ENCODE data around the gene KCTD17.
"Not testable (repeated sequence)": the region's sequence is repeated elsewhere in the genome, so short reads cannot be mapped to it uniquely, and the experiment has no call there.

Gene KCTD17

GRCh38 chr22:37062702-37063381, 11.3 kb downstream of the KCTD17 start:
- no peak for DNase-seq

GRCh38 chr22:37063431-37064420, 12.2 kb downstream of the KCTD17 start:
- DNase-seq: no peak

GRCh38 chr22:37064553-37064952, 13.0 kb downstream of the KCTD17 start:
- DNase-seq: no peak

- no peak for DNase-seq
Observed at GRCh38 chr22:37065180-37065579, 13.6 kb downstream of the KCTD17 start.

GRCh38 chr22:37065961-37066360, 14.4 kb downstream of the KCTD17 start:
- DNase-seq: no peak

- no peak for DNase-seq
Observed at GRCh38 chr22:37067428-37067827, 15.9 kb downstream of the KCTD17 start.

GRCh38 chr22:37068859-37069258, 17.3 kb downstream of the KCTD17 start:
- DNase-seq: no peak

GRCh38 chr22:37069319-37069718, 17.8 kb downstream of the KCTD17 start:
- no peak for DNase-seq

GRCh38 chr22:37069719-37070118, 18.2 kb downstream of the KCTD17 start:
- no peak for DNase-seq

GRCh38 chr22:37070334-37070733, 18.8 kb downstream of the KCTD17 start:
- no peak for DNase-seq

- no peak for DNase-seq
Observed at GRCh38 chr22:37070744-37071143, 19.2 kb downstream of the KCTD17 start.

- not testable (repeated sequence) for DNase-seq
Observed at GRCh38 chr22:37071850-37072592, 20.5 kb downstream of the KCTD17 start.

GRCh38 chr22:37072673-37073072, 21.1 kb downstream of the KCTD17 start:
- DNase-seq: no peak

- DNase-seq: no peak
Observed at GRCh38 chr22:37074537-37074936, 23.0 kb downstream of the KCTD17 start.

- DNase-seq: no peak
Observed at GRCh38 chr22:37075046-37075445, 23.5 kb downstream of the KCTD17 start.

- DNase-seq: no peak
Observed at GRCh38 chr22:37075822-37076433, 24.4 kb downstream of the KCTD17 start.

- DNase-seq: no peak
Observed at GRCh38 chr22:37077802-37078448, 26.4 kb downstream of the KCTD17 start.

GRCh38 chr22:37079158-37079557, 27.6 kb downstream of the KCTD17 start:
- no peak for DNase-seq

- DNase-seq: no peak
Observed at GRCh38 chr22:37079668-37080171, 28.2 kb downstream of the KCTD17 start.

GRCh38 chr22:37080438-37080837, 28.9 kb downstream of the KCTD17 start:
- no peak for DNase-seq

GRCh38 chr22:37080838-37081237, 29.3 kb downstream of the KCTD17 start:
- DNase-seq: no peak

- DNase-seq: no peak
Observed at GRCh38 chr22:37082251-37082873, 30.8 kb downstream of the KCTD17 start.

Measured in NCI-H2227 treated with DMSO at 0.1 percent for 48 hours (cell line).